ENCODE results near the gene HRH4. TPM values are rescaled to one million over a fixed set of nuclear protein-coding genes. Genes with fewer than 3 reads are reported as not detected.
A peak's percentile ranks its signal among the peaks of the same experiment; 100 is the strongest.

HRH4 gene
- total RNA-seq, 1 experiment from 2014 or later, result not detected

DNA sequence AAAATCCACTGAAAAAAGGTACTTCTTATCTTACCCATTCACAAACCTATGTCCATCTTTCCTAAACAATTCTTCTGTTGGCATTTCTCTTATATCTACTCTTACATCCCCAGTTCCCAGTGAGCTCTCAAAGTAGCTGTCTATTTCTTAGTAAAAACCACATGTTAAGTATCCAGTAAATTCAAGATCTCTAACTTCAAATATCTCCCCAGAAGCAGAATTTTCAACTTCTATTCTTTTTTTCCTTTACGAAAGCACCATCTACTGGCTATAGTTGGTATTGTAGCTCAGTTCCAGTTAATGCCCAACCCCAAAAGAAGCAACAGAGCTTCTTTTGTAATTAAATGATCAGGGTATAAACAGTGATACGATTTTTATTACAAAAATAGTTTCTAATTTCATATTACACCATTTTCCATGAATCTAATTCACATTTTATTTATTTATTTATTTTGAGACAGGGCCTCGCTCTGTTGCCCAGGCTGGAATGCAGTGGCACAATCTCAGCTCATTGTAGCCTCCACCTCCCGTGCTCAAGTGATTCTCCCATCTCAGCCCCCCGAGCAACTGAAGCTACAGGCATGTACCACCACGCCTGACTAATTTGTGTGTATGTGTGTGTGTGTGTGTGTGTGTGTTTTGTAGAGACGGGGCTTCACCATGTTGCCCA lies 28.5 kb downstream of the HRH4 start:
- Mint-ChIP-seq H3K36me3 (ENCODE audit: insufficient read depth in 1 of 3, low read depth in 3 of 3) (no peaks in the 10 kb centered on the region; a peak in 1 of 7 replicates), H3K4me1 (peaks cover 0 to 6% of the 10 kb centered on the region in 2 experiments; a peak in 1 of 4 replicates), H3K4me3 (no peak overlapping the region), H3K9me3 (no peaks in the 10 kb centered on the region; a peak in 1 of 5 replicates), H3K27me3 (ENCODE audit: low read depth) (no peaks in the 10 kb centered on the region), H3K27ac (no peak overlapping the region)
- Histone ChIP-seq H3T11ph (ENCODE audit: low read length) (no peak overlapping the region), H4K8ac (replicated peaks; ENCODE audit: insufficient read length, low read depth, low read length) (no peak overlapping the region), H3K4me1 (ENCODE audit: insufficient read depth, low read length) (no peaks in the 10 kb centered on the region), H2AK5ac (ENCODE audit: insufficient read length, low read length) (no peak overlapping the region), H3K27ac (ENCODE audit: insufficient read length, low read depth, low read length) (no peak overlapping the region), H2BK5ac (ENCODE audit: insufficient read length, low read length) (no peak overlapping the region), H2BK12ac (ENCODE audit: insufficient read length, low read depth, low read length) (no peak overlapping the region), H3K23ac (ENCODE audit: insufficient read length, low read depth, low read length) (no peak overlapping the region), H3K14ac (ENCODE audit: insufficient read depth, low read length) (no peak overlapping the region), H3K18ac (ENCODE audit: insufficient read length, low read depth, low read length) (no peak overlapping the region), H3K79me2 (ENCODE audit: insufficient read depth, low read length) (no peaks in the 10 kb centered on the region), H4K20me1 (ENCODE audit: control insufficient read depth, insufficient read depth, insufficient read length) (no peaks in the 10 kb centered on the region), H2BK15ac (ENCODE audit: low read depth, low read length) (no peak overlapping the region), H3K9ac (ENCODE audit: extremely low read depth, insufficient read length, low read length) (no peak overlapping the region), H3K27me3 (ENCODE audit: insufficient read depth, low read length) (no peaks in the 10 kb centered on the region), H3K4me2 (ENCODE audit: insufficient read depth, insufficient read length, low read length) (no peak overlapping the region), H3K9me3 (ENCODE audit: control insufficient read depth, low read depth, low read length) (no peaks in the 10 kb centered on the region), H2BK20ac (ENCODE audit: low read depth, low read length, poor library complexity, severe bottlenecking) (no peak overlapping the region), H3K23me2 (ENCODE audit: insufficient read length, low read depth, low read length, poor library complexity, severe bottlenecking) (no peaks in the 10 kb centered on the region), H4K5ac (ENCODE audit: insufficient read length, low read depth, low read length) (no peak overlapping the region), H3K56ac (ENCODE audit: insufficient read length, low read depth, low read length) (no peak overlapping the region), H4K91ac (ENCODE audit: insufficient read length, low read depth, low read length) (no peak overlapping the region), H3K79me1 (ENCODE audit: insufficient read depth, low read depth, low read length, poor library complexity, severe bottlenecking) (no peaks in the 10 kb centered on the region), H2AFZ (ENCODE audit: low read length) (no peak overlapping the region), H2BK120ac (ENCODE audit: low read depth, low read length, poor library complexity, severe bottlenecking) (no peak overlapping the region), H3K4ac (ENCODE audit: low read depth, low read length) (no peak overlapping the region)
- no peak for DNase-seq
- WGBS (ENCODE audit: extremely low coverage, insufficient read length, low lambda C conversion rate), result no CpG with 5 or more reads among the region's 7 CpGs
- TF ChIP-seq, protein P1, sequence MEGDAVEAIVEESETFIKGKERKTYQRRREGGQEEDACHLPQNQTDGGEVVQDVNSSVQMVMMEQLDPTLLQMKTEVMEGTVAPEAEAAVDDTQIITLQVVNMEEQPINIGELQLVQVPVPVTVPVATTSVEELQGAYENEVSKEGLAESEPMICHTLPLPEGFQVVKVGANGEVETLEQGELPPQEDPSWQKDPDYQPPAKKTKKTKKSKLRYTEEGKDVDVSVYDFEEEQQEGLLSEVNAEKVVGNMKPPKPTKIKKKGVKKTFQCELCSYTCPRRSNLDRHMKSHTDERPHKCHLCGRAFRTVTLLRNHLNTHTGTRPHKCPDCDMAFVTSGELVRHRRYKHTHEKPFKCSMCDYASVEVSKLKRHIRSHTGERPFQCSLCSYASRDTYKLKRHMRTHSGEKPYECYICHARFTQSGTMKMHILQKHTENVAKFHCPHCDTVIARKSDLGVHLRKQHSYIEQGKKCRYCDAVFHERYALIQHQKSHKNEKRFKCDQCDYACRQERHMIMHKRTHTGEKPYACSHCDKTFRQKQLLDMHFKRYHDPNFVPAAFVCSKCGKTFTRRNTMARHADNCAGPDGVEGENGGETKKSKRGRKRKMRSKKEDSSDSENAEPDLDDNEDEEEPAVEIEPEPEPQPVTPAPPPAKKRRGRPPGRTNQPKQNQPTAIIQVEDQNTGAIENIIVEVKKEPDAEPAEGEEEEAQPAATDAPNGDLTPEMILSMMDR (conservative IDR thresholded peaks at IDR 0.05), result peak; percentile 84

All from H9 (cell line).